Peyer's patch (tissue), 4 donors: Measurements from ENCODE around the gene MTHFSD.

Experiments used
- POLR2A ChIP-seq, 2 donors: fragments of 450-650 bp; IDR thresholded peaks; one replicate each; pipeline ENCODE4 v1.5.1; 2017; ENCODE audit warnings: antibody characterized with exemption in 2 of 2, mild to moderate bottlenecking in 2 of 2, moderate library complexity in 2 of 2
- TF ChIP-seq, protein P1 (sequence below), 6 experiments: fragments of 450-650 bp in 4 of 6; fragments of 200-600 bp in 2 of 6; sonication (generic) in 1 of 6; IDR thresholded peaks; one replicate each; pipeline ENCODE4 v1.5.1; 2017 to 2019; ENCODE audit warnings: antibody characterized with exemption in 6 of 6, mild to moderate bottlenecking in 3 of 6, moderate library complexity in 1 of 6

DNA sequence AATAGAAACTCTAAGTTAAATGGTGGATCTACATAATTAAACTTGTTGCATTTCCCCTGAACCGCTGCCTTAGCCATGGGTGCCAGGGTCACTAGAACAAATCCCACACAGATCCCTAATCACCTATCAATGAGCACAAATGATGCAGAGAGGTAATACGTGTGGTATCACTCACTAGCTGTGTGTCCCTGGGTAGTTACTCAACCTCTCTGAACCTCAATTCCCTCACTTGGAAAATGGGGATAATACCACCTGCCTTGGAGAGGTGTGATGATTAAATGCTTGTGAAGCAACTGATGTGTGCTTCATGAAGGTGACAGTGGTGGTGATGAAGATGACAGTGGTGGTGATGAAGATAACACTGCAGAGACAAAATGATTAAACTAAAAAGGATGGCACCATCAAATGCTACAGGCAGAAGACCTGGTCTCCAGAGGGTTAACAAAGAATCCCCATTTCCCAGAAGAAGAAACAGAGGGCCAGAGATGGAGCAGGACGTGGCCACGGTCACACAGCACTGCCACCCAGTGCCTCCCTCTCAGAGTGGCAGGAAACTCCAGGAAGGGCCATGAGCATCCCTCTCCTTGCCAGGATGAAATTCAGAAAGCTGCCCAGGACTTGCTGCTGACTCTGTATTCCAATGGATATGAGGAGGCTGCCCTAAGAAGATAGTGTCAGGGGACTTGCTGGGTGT lies 62.6 kb downstream of the MTHFSD start:
- TF ChIP-seq, protein P1, sequence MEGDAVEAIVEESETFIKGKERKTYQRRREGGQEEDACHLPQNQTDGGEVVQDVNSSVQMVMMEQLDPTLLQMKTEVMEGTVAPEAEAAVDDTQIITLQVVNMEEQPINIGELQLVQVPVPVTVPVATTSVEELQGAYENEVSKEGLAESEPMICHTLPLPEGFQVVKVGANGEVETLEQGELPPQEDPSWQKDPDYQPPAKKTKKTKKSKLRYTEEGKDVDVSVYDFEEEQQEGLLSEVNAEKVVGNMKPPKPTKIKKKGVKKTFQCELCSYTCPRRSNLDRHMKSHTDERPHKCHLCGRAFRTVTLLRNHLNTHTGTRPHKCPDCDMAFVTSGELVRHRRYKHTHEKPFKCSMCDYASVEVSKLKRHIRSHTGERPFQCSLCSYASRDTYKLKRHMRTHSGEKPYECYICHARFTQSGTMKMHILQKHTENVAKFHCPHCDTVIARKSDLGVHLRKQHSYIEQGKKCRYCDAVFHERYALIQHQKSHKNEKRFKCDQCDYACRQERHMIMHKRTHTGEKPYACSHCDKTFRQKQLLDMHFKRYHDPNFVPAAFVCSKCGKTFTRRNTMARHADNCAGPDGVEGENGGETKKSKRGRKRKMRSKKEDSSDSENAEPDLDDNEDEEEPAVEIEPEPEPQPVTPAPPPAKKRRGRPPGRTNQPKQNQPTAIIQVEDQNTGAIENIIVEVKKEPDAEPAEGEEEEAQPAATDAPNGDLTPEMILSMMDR (IDR thresholded peaks at IDR 0.05): no peak
- no peak for TF ChIP-seq POLR2A (IDR thresholded peaks at IDR 0.05)
